Measurements from ENCODE around the gene DYTN. TPM values are rescaled to one million over a fixed set of nuclear protein-coding genes. Genes with fewer than 3 reads are reported as not detected.

Gene DYTN
- polyA plus RNA-seq, 1 donor from 2014 or later: not detected

DNA sequence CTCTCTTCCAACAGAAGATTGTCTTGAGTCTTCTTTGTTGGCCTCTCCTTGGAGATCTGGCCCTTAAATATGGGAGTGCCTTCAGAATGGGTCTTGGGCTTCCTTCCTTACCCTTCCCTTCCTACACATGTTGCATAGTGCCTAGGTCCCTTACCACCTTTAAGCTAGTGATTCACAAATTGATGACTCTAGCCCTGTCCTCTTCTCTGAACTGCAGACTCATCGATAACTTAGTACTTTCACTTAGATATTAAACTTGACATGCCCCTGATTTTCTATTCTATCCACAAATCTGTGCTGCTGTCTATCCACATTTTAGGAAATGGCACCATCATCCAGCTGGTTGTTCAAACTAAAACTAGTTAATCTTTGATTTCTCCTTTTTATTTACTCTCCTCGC lies 9.1 kb upstream of the DYTN start:
- Histone ChIP-seq H4K20me1 (ENCODE audit: insufficient read depth) (no peaks in the 10 kb centered on the region), H3K4me2 (ENCODE audit: low read length) (no peak overlapping the region), H3K79me2 (replicated peaks; ENCODE audit: insufficient read depth, low read length) (no peaks in the 10 kb centered on the region), H3K27ac (ENCODE audit: low read length) (no peak overlapping the region), H3K9me3 (ENCODE audit: low read length) (no peaks in the 10 kb centered on the region), H3K9ac (ENCODE audit: low read length) (no peak overlapping the region), H2AFZ (ENCODE audit: low read depth, low read length) (no peak overlapping the region), H3K27me3 (ENCODE audit: insufficient read depth, low read depth, low read length) (no peaks in the 10 kb centered on the region), H3K9me2 (ENCODE audit: insufficient read depth, low read length) (no peaks in the 10 kb centered on the region), H3K4me3 (ENCODE audit: low read length) (no peak overlapping the region), H3K36me3 (ENCODE audit: insufficient read depth, low read length) (no peaks in the 10 kb centered on the region), H3F3A (ENCODE audit: insufficient read depth, low read length, poor library complexity, severe bottlenecking) (no peaks in the 10 kb centered on the region)
- TF ChIP-seq EZH2 (IDR thresholded peaks at IDR 0.05; ENCODE audit: borderline replicate concordance, insufficient read depth, low read length, poor library complexity, severe bottlenecking) (no peak), RAD21 (conservative IDR thresholded peaks at IDR 0.05) (no peak), SMC3 (conservative IDR thresholded peaks at IDR 0.05; ENCODE audit: poor library complexity) (no peak), POLR2AphosphoS5 (IDR thresholded peaks at IDR 0.05) (no peak), TAF1 (IDR thresholded peaks at IDR 0.05; ENCODE audit: low read depth) (no peak), EP300 (conservative IDR thresholded peaks at IDR 0.05; ENCODE audit: poor library complexity, severe bottlenecking) (no peak), MXI1 (conservative IDR thresholded peaks at IDR 0.05; ENCODE audit: poor library complexity, severe bottlenecking) (no peak)
- TF ChIP-seq, protein P1, sequence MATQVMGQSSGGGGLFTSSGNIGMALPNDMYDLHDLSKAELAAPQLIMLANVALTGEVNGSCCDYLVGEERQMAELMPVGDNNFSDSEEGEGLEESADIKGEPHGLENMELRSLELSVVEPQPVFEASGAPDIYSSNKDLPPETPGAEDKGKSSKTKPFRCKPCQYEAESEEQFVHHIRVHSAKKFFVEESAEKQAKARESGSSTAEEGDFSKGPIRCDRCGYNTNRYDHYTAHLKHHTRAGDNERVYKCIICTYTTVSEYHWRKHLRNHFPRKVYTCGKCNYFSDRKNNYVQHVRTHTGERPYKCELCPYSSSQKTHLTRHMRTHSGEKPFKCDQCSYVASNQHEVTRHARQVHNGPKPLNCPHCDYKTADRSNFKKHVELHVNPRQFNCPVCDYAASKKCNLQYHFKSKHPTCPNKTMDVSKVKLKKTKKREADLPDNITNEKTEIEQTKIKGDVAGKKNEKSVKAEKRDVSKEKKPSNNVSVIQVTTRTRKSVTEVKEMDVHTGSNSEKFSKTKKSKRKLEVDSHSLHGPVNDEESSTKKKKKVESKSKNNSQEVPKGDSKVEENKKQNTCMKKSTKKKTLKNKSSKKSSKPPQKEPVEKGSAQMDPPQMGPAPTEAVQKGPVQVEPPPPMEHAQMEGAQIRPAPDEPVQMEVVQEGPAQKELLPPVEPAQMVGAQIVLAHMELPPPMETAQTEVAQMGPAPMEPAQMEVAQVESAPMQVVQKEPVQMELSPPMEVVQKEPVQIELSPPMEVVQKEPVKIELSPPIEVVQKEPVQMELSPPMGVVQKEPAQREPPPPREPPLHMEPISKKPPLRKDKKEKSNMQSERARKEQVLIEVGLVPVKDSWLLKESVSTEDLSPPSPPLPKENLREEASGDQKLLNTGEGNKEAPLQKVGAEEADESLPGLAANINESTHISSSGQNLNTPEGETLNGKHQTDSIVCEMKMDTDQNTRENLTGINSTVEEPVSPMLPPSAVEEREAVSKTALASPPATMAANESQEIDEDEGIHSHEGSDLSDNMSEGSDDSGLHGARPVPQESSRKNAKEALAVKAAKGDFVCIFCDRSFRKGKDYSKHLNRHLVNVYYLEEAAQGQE (IDR thresholded peaks at IDR 0.05; ENCODE audit: borderline replicate concordance): no peak
- TF ChIP-seq, protein P2, sequence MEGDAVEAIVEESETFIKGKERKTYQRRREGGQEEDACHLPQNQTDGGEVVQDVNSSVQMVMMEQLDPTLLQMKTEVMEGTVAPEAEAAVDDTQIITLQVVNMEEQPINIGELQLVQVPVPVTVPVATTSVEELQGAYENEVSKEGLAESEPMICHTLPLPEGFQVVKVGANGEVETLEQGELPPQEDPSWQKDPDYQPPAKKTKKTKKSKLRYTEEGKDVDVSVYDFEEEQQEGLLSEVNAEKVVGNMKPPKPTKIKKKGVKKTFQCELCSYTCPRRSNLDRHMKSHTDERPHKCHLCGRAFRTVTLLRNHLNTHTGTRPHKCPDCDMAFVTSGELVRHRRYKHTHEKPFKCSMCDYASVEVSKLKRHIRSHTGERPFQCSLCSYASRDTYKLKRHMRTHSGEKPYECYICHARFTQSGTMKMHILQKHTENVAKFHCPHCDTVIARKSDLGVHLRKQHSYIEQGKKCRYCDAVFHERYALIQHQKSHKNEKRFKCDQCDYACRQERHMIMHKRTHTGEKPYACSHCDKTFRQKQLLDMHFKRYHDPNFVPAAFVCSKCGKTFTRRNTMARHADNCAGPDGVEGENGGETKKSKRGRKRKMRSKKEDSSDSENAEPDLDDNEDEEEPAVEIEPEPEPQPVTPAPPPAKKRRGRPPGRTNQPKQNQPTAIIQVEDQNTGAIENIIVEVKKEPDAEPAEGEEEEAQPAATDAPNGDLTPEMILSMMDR (IDR thresholded peaks at IDR 0.05; ENCODE audit: poor library complexity, severe bottlenecking): no peak

DNA sequence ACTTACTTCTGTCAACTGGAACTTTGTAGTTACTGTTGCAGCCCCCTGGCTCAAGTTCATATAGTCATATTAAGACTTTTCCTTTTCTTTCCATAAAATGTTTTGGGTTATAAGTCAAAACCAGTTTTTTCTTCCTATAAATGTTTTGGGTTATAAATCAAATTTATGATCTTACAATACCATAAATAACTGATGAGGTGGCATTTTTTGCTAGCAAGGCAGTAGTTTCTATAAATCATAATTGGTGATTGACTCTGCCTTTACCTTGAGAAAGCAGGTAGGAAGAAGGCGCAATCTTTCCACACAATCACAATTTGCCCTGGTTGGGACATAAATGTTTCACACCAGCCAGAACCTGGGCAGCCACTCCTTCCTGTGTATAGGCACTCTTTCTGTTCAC lies 5.1 kb upstream of the DYTN start:
- H3K9me3 ChIP-seq (ENCODE audit: low read length): no peaks in the 10 kb centered on the region

More for the DNA sequence above, 5.1 kb upstream of the DYTN start:
- Histone ChIP-seq H3K9me2 (ENCODE audit: insufficient read depth, low read length) (no peaks in the 10 kb centered on the region), H3K4me2 (ENCODE audit: low read length) (no peak overlapping the region), H3K27me3 (ENCODE audit: insufficient read depth, low read depth, low read length) (no peaks in the 10 kb centered on the region), H3K36me3 (ENCODE audit: insufficient read depth, low read length) (no peaks in the 10 kb centered on the region), H3K4me3 (ENCODE audit: low read length) (no peak overlapping the region), H3K27ac (ENCODE audit: low read length) (no peak overlapping the region), H3K9ac (ENCODE audit: low read length) (no peak overlapping the region), H3K79me2 (replicated peaks; ENCODE audit: insufficient read depth, low read length) (no peaks in the 10 kb centered on the region), H2AFZ (ENCODE audit: low read depth, low read length) (no peak overlapping the region), H3F3A (ENCODE audit: insufficient read depth, low read length, poor library complexity, severe bottlenecking) (no peaks in the 10 kb centered on the region), H4K20me1 (ENCODE audit: insufficient read depth) (no peaks in the 10 kb centered on the region)
- TF ChIP-seq EZH2 (IDR thresholded peaks at IDR 0.05; ENCODE audit: borderline replicate concordance, insufficient read depth, low read length, poor library complexity, severe bottlenecking) (no peak), SMC3 (conservative IDR thresholded peaks at IDR 0.05; ENCODE audit: poor library complexity) (no peak), TAF1 (IDR thresholded peaks at IDR 0.05; ENCODE audit: low read depth) (no peak), POLR2AphosphoS5 (IDR thresholded peaks at IDR 0.05) (no peak), MXI1 (conservative IDR thresholded peaks at IDR 0.05; ENCODE audit: poor library complexity, severe bottlenecking) (no peak), RAD21 (conservative IDR thresholded peaks at IDR 0.05) (no peak), EP300 (conservative IDR thresholded peaks at IDR 0.05; ENCODE audit: poor library complexity, severe bottlenecking) (no peak)
- TF ChIP-seq, protein P2 (IDR thresholded peaks at IDR 0.05; ENCODE audit: poor library complexity, severe bottlenecking): no peak
- TF ChIP-seq, protein P1 (IDR thresholded peaks at IDR 0.05; ENCODE audit: borderline replicate concordance): no peak
